SK-N-MC (cell line): ENCODE results near the gene MST1R.

ENCODE experiments used
- DNase-seq: peaks from one replicate; pipeline ENCODE4 v3.0.0-alpha.2; 2011; ENCODE audit warnings: low read depth, low spot score
- H3K27ac ChIP-seq: fragments of 200-600 bp; sonication (generic); 2 replicates; pipeline ENCODE4 v1.5.1; 2016; ENCODE audit warnings: mixed run types
- H3K36me3 ChIP-seq: fragments of 200-600 bp; sonication (generic); 2 replicates; pipeline ENCODE4 v1.6.1; 2017; ENCODE audit warnings: antibody characterized with exemption, low read length, mixed read lengths; ENCODE audit not compliant: insufficient read depth
- H3K4me3 ChIP-seq: fragments of 200-600 bp; sonication (generic); 2 replicates; pipeline ENCODE4 v1.5.1; 2016
- H3K9ac ChIP-seq: fragments of 200-600 bp; sonication (generic); 2 replicates; pipeline ENCODE4 v1.8.0; 2017; ENCODE audit warnings: mixed run types, mixed read lengths; ENCODE audit not compliant: insufficient read length
- H3K9me3 ChIP-seq: fragments of 200-600 bp; sonication (generic); 2 replicates; pipeline ENCODE4 v1.6.1; 2017; ENCODE audit warnings: low read depth, mild to moderate bottlenecking, antibody characterized with exemption, low read length, moderate library complexity, mixed read lengths
- EZH2 ChIP-seq: fragments of 200-600 bp; sonication (generic); IDR thresholded peaks from one replicate; pipeline ENCODE4 v1.6.1; 2017; ENCODE audit warnings: antibody characterized with exemption
- FOXP2 ChIP-seq: optimal IDR thresholded peaks from 2 replicates; pipeline ENCODE3; 2011; ENCODE audit warnings: mild to moderate bottlenecking, moderate library complexity; ENCODE audit not compliant: insufficient read depth; ENCODE audit errors: extremely low read length, control extremely low read depth
- POLR2AphosphoS5 ChIP-seq: IDR thresholded peaks from 2 replicates; pipeline ENCODE4 v1.6.1; 2012; ENCODE audit warnings: mild to moderate bottlenecking, low read depth, low read length, borderline replicate concordance

The MST1R gene

GRCh38 chr3:49902511-49903345 is 945 bp downstream of the MST1R start:
- Histone ChIP-seq H3K9me3 (no peaks in the 10 kb centered on the region), H3K9ac (no peak overlapping the region), H3K4me3 (no peak overlapping the region), H3K36me3 (no peaks in the 10 kb centered on the region), H3K27ac (no peak overlapping the region)
- DNase-seq: no peak
- no peak for TF ChIP-seq EZH2
- TF ChIP-seq POLR2AphosphoS5: no peak
- TF ChIP-seq FOXP2: no peak

DNA sequence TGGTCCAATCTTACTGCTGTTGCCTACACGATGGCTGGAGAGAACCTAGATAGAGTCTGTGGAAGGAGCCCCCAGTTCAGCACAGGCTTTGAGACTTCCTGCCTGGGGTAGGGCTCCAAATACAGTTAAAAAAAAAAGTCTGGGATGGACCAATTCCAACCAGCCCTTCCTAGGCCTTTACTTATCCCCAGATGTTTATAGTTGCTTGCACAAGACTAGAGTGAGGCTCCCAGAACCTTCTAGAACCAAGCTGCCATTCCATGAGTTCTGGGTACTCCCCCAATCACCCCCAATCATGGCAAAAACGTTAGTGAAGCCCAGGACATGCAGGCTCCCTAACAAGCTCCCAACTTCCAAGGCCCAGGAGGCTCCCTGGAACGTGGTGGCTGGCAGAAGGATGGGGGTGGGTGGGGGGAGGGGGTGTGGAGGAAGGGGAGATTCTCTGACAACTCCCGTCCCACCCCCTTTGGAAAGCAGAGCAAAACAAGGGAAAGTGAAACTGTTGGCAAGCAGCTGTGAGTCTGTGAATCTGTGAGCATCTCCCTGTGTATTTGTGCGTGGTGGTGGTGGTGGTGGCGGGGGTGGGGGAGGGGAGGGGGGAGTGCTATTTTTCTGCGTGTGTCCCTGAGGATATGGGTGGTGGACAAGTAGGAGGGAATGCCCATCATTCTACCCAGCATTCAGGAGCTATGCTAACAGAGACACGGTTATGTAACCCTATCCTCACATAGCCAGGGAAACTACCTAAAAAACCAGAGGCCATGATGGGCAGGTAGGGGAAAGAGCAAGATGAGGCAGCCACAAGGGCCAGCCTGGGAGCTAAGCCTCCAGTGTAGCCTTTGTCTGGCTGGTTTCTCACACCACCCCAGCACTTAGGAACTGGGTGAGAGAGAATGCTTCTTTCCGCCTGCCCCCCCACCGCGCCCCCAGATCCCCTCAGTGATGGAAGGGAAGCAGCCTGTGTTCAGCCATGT is 2.0 kb downstream of the MST1R start:
- no peak overlapping the region for H3K27ac ChIP-seq
- no peak overlapping the region for H3K4me3 ChIP-seq
- H3K9ac ChIP-seq: no peak overlapping the region

GRCh38 chr3:49900491-49901153 is 3.1 kb downstream of the MST1R start:
- Histone ChIP-seq H3K4me3 (no peak overlapping the region), H3K9me3 (no peaks in the 10 kb centered on the region), H3K36me3 (no peaks in the 10 kb centered on the region), H3K9ac (no peak overlapping the region), H3K27ac (no peak overlapping the region)
- no peak for TF ChIP-seq POLR2AphosphoS5
- no peak for TF ChIP-seq EZH2
- no peak for TF ChIP-seq FOXP2
- DNase-seq: no peak

More for the DNA sequence above, 2.0 kb downstream of the MST1R start:
- TF ChIP-seq FOXP2 (no peak), EZH2 (no peak), POLR2AphosphoS5 (no peak)
- DNase-seq: no peak
- H3K36me3 ChIP-seq: no peaks in the 10 kb centered on the region
- no peaks in the 10 kb centered on the region for H3K9me3 ChIP-seq

DNA sequence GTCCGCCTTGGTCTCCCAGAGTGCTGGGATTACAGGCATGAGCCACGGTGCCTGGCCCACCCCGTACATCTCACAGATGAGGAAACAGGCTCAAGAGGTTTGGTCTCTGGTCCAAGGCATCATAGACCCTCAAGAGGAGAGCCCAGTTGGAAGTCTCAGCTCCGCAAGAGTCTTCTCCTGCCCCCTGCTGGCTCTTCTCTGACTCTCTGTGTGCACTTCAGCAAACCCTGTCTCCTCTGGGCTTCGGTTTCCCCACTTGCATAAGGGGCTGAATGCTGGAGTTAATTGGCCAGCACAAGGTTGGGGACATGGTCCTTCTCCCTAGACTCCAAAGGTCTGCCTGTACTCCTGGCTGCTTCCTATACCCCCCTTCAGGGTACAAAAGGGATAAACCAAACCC is 3.9 kb downstream of the MST1R start:
- H3K27ac ChIP-seq: no peak overlapping the region
- no peaks in the 10 kb centered on the region for H3K9me3 ChIP-seq
- TF ChIP-seq POLR2AphosphoS5: no peak
- TF ChIP-seq EZH2: no peak
- no peak for TF ChIP-seq FOXP2
- H3K9ac ChIP-seq: no peak overlapping the region
- DNase-seq: no peak
- no peaks in the 10 kb centered on the region for H3K36me3 ChIP-seq
- H3K4me3 ChIP-seq: no peak overlapping the region

GRCh38 chr3:49898991-49899390 is 4.7 kb downstream of the MST1R start:
- Histone ChIP-seq H3K4me3 (no peak overlapping the region), H3K9me3 (no peaks in the 10 kb centered on the region), H3K36me3 (no peaks in the 10 kb centered on the region), H3K27ac (no peak overlapping the region), H3K9ac (no peak overlapping the region)
- no peak for TF ChIP-seq EZH2
- no peak for TF ChIP-seq POLR2AphosphoS5
- no peak for TF ChIP-seq FOXP2
- no peak for DNase-seq

DNA sequence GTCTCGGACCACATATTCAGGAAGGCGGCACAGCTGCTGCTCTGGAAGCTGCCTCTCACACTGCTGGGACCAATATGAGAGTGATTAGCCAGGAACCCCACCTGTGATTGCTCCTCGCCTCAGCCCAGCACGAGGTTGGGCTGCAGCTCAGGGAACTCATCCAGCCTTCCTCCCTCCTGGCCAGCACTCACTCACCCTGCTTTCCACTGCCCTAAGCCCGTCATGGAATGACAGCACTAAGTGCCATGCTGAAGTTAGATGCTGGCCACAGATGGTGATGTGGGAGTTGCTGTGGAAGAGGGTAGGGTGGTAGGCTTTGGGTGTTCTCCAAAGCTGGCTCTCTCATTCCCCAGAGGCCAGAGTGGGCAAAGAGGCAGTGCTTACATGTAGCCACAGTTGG is 7.3 kb downstream of the MST1R start:
- Histone ChIP-seq H3K36me3 (no peaks in the 10 kb centered on the region), H3K4me3 (no peak overlapping the region), H3K27ac (no peak overlapping the region), H3K9ac (no peak overlapping the region), H3K9me3 (no peaks in the 10 kb centered on the region)
- TF ChIP-seq EZH2: no peak
- no peak for TF ChIP-seq FOXP2
- no peak for TF ChIP-seq POLR2AphosphoS5
- no peak for DNase-seq

DNA sequence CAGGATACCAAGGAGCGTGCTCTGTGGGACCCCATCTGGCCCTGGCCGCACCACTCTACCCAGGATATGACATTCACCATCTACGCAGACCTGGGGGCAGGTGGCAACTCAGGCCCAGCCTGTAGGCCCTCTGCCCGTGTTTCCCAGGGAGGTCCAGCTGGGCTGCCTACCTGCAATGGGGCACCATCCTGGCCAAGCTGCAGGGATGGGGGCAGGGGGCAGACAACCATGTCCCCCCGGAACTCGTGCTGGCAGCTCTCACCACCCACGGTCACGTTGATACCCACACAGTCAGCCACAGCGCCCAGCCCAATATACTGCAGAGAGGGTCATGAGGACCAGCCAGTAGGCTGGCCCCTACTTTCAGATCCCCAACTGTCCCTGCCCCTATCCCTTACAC is 7.9 kb downstream of the MST1R start:
- no peak overlapping the region for H3K4me3 ChIP-seq
- H3K9me3 ChIP-seq: no peaks in the 10 kb centered on the region
- DNase-seq: no peak
- no peak overlapping the region for H3K9ac ChIP-seq
- no peaks in the 10 kb centered on the region for H3K36me3 ChIP-seq
- no peak for TF ChIP-seq POLR2AphosphoS5
- TF ChIP-seq FOXP2: no peak
- TF ChIP-seq EZH2: no peak
- H3K27ac ChIP-seq: no peak overlapping the region

DNA sequence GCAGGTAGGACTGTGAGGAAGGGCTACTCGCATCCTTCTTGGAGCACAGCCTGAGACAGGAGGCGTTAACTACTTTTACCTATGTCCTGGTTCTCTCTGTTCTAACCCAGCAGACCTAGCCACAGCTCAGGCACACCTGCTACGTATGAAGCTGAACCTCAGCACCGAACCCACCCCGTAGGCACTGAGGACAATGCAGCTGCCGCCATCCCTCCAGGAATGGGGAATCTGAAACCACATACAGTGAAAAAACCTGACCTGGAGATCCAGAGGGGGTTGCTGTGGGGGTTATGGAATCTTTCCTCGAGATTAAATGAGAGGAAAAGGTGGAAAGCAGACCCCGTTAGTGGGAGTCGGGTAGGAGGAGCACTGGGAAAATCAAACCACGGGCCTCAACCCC is 14.4 kb downstream of the MST1R start:
- H3K9ac ChIP-seq: no peak overlapping the region
- no peak for DNase-seq
- no peaks in the 10 kb centered on the region for H3K36me3 ChIP-seq
- H3K4me3 ChIP-seq: no peak overlapping the region
- no peak overlapping the region for H3K27ac ChIP-seq
- no peaks in the 10 kb centered on the region for H3K9me3 ChIP-seq
- no peak for TF ChIP-seq POLR2AphosphoS5
- TF ChIP-seq FOXP2: no peak
- TF ChIP-seq EZH2: no peak
